KMS-11 (cell line): ENCODE data around the gene TMEM119.
"Not testable (repeated sequence)": the region's sequence is repeated elsewhere in the genome, so short reads cannot be mapped to it uniquely, and the experiment has no call there.

Source experiments
- H2AFZ ChIP-seq: fragments of 200-600 bp; sonication (generic); 2 replicates; pipeline ENCODE4 v1.6.1; 2016; ENCODE audit warnings: antibody characterized with exemption, mixed run types, low read depth
- H3K27ac ChIP-seq: fragments of 200-600 bp; sonication (generic); 2 replicates; pipeline ENCODE4 v1.6.1; 2016; ENCODE audit warnings: mild to moderate bottlenecking, mixed run types
- H3K27me3 ChIP-seq: fragments of 200-600 bp; sonication (generic); 2 replicates; pipeline ENCODE4 v1.6.1; 2017; ENCODE audit warnings: mild to moderate bottlenecking, low read depth, mixed run types, moderate library complexity; ENCODE audit not compliant: insufficient read depth
- H3K36me3 ChIP-seq: fragments of 200-600 bp; sonication (generic); 2 replicates; pipeline ENCODE4 v1.6.1; 2017; ENCODE audit warnings: mild to moderate bottlenecking, mixed run types; ENCODE audit not compliant: insufficient read depth
- H3K4me1 ChIP-seq: fragments of 200-600 bp; sonication (generic); 2 replicates; pipeline ENCODE4 v1.6.1; 2016; ENCODE audit warnings: mild to moderate bottlenecking, low read depth, mixed run types; ENCODE audit not compliant: poor library complexity, severe bottlenecking
- H3K4me2 ChIP-seq: fragments of 200-600 bp; sonication (generic); 2 replicates; pipeline ENCODE4 v1.7.0; 2016; ENCODE audit warnings: mild to moderate bottlenecking, mixed run types
- H3K4me3 ChIP-seq: fragments of 200-600 bp; sonication (generic); IDR thresholded peaks from 2 replicates; pipeline ENCODE4 v1.6.1; 2017; ENCODE audit warnings: low read depth, low read length, mixed read lengths; ENCODE audit not compliant: insufficient read depth
- H3K79me2 ChIP-seq: fragments of 200-600 bp; sonication (generic); 2 replicates; pipeline ENCODE4 v1.6.1; 2016; ENCODE audit warnings: low read depth, mixed run types; ENCODE audit not compliant: insufficient read depth
- H3K9ac ChIP-seq: fragments of 200-600 bp; sonication (generic); 2 replicates; pipeline ENCODE4 v1.6.1; 2016; ENCODE audit warnings: mild to moderate bottlenecking, mixed run types
- H4K20me1 ChIP-seq: fragments of 200-600 bp; sonication (generic); 2 replicates; pipeline ENCODE4 v1.6.1; 2016; ENCODE audit warnings: mild to moderate bottlenecking, mixed run types; ENCODE audit not compliant: insufficient read depth
- TF ChIP-seq, protein P1 (sequence below): fragments of 200-600 bp; sonication (generic); conservative IDR thresholded peaks from 2 replicates; pipeline ENCODE4 v1.6.1; 2017; ENCODE audit warnings: low read depth, mild to moderate bottlenecking, antibody characterized with exemption, low read length, moderate library complexity, mixed read lengths

TMEM119 gene

DNA sequence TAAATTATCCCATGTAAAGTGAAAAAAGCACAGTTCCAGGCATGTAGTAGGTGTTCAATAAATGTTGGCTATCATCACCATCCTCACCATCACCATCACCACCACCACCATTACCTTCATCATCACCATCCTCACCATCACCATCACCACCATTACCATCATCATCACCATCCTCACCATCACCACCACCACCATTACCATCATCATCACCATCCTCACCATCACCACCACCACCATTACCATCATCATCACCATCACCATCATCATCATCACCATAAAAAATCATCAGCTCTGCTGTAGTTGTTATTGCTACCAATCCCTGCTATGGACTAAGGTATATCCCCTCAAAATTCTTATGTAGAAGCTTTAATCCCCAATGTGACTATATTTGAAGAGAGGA is 20.4 kb downstream of the TMEM119 start:
- H3K4me2 ChIP-seq: no peak overlapping the region
- TF ChIP-seq, protein P1, sequence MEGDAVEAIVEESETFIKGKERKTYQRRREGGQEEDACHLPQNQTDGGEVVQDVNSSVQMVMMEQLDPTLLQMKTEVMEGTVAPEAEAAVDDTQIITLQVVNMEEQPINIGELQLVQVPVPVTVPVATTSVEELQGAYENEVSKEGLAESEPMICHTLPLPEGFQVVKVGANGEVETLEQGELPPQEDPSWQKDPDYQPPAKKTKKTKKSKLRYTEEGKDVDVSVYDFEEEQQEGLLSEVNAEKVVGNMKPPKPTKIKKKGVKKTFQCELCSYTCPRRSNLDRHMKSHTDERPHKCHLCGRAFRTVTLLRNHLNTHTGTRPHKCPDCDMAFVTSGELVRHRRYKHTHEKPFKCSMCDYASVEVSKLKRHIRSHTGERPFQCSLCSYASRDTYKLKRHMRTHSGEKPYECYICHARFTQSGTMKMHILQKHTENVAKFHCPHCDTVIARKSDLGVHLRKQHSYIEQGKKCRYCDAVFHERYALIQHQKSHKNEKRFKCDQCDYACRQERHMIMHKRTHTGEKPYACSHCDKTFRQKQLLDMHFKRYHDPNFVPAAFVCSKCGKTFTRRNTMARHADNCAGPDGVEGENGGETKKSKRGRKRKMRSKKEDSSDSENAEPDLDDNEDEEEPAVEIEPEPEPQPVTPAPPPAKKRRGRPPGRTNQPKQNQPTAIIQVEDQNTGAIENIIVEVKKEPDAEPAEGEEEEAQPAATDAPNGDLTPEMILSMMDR: no peak

DNA sequence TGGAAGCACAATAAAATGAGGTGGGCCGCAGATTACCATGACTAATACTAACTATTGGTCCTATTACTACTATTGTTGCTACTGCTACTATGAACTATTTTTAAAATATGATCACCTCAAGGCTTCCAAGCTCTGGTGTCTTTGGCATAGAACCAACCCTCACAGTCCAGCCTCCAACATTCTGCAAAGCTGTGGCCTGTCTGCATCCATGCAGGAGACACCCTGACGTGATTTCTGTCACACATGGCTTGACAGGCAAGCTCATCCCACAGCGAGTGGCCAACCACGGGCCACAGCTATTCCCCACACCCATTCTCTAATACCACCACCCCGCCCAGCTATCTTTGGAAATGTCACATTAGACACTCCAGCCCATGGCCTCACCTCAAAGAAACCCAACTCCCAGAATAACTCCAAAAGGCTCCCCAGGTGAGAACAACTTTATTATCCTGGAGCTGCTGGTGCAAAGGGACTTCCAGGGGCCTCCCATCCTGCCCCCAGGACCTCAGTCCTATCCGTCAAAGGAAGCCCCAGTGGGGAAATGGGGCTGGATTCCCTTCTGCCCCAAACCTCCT is 21.1 kb downstream of the TMEM119 start:
- peak overlapping the region; percentile 29; the same call in 1 of the 2 replicates for H3K4me2 ChIP-seq
- H3K27me3 ChIP-seq: no peaks in the 10 kb centered on the region

More for the DNA sequence above, 20.4 kb downstream of the TMEM119 start:
- Histone ChIP-seq H3K79me2 (no peaks in the 10 kb centered on the region), H3K4me3 (no peak overlapping the region), H4K20me1 (no peaks in the 10 kb centered on the region), H3K27ac (no peak overlapping the region), H3K36me3 (no peaks in the 10 kb centered on the region), H3K27me3 (no peaks in the 10 kb centered on the region), H2AFZ (no peak overlapping the region), H3K9ac (no peak overlapping the region), H3K4me1 (peaks cover 53% of the 10 kb centered on the region)

DNA sequence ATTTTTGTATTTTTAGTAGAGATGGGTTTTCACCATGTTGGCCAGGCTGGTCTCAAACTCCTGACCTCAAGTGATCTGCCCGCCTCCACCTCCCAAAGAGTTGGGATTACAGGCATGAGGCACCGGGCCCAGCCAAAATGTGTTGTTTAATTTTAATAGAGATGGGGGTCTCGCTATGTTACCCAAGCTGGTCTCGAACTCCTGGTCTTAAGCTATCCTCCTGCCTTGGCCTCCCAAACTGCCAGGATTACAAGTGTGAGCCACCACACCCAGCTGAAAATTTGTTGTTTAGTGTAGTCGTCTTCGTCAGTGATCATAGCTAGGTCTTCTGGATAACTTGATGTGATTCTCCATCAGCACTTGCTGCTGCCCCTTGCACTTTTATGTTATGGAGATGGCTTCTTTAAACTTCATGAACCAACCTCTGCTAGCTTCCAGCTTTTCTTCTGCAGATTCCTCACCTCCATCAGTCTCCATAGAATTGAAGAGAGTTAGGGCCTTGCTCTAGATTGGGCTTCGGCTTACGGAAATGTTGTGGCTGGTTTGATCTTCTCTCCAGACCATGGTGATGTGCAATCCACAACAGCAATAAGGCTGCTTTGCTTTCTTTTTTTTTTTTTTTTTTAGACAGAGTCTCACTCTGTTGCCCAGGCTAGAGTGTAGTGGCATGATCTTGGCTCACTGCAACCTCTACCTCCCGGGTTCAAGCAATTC is 22.5 kb downstream of the TMEM119 start:
- Histone ChIP-seq H3K4me2 (peak overlapping the region; percentile 40), H3K27ac (peak overlapping the region; percentile 54), H4K20me1 (no peaks in the 10 kb centered on the region), H3K27me3 (no peaks in the 10 kb centered on the region), H2AFZ (no peak overlapping the region), H3K9ac (no peak overlapping the region), H3K4me3 (no peak overlapping the region), H3K79me2 (no peaks in the 10 kb centered on the region), H3K4me1 (peaks cover 74% of the 10 kb centered on the region), H3K36me3 (no peaks in the 10 kb centered on the region)
- TF ChIP-seq, protein P1: no peak

More for the DNA sequence above, 21.1 kb downstream of the TMEM119 start:
- Histone ChIP-seq H2AFZ (no peak overlapping the region), H3K36me3 (no peaks in the 10 kb centered on the region), H3K4me3 (no peak overlapping the region), H3K79me2 (no peaks in the 10 kb centered on the region), H3K9ac (no peak overlapping the region), H4K20me1 (no peaks in the 10 kb centered on the region), H3K4me1 (peaks cover 60% of the 10 kb centered on the region), H3K27ac (peak overlapping the region; percentile 54)
- TF ChIP-seq, protein P1: no peak

DNA sequence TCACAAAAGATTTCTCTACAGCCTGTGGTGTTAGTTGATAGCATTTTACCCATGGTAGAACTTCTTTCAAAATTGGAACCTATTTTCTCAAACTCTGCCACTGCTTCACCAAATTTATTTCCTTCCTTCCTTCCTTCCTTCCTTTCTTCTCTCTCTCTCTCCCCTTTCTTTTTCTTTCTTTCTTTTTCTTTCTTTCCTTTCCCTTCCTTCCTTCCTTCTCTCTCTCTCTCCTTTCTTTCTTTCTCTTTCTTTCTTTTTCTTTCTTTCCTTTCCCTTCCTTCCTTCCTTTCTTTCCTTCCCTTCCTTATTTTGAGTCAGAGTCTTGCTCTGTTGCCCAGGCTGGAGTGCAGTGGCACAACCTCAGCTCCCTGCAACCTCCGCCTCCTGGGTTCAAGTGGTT is 23.6 kb downstream of the TMEM119 start:
- not testable (repeated sequence) for H3K4me3 ChIP-seq, H3K79me2 ChIP-seq, H2AFZ ChIP-seq, H3K4me2 ChIP-seq, H3K36me3 ChIP-seq, H3K9ac ChIP-seq, H3K27ac ChIP-seq, H4K20me1 ChIP-seq, H3K27me3 ChIP-seq
- H3K4me1 ChIP-seq: peaks cover 85% of the 10 kb centered on the region

DNA sequence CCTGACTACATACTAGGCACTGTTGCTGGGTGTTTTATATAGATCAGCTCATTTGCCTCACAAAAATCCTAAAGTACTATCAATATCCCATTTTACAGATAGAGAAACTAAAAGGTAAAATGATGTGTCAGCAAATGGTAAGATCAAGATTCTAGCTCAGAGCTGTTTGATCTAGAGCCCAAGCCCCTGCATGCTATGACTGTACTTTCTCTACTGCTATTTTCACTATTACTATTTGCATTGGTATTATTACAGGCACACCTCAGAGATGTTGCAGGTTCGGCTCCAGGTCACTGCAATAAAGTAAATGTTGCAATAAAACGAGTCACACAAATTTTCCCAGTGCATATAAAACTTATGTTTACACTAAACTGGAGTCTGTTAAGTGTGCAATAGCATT is 24.6 kb downstream of the TMEM119 start:
- H3K79me2 ChIP-seq: no peaks in the 10 kb centered on the region
- no peak overlapping the region for H3K9ac ChIP-seq
- H4K20me1 ChIP-seq: no peaks in the 10 kb centered on the region
- no peak overlapping the region for H3K27ac ChIP-seq
- peaks cover 92% of the 10 kb centered on the region for H3K4me1 ChIP-seq
- H2AFZ ChIP-seq: no peak overlapping the region
- TF ChIP-seq, protein P1: no peak
- H3K36me3 ChIP-seq: no peaks in the 10 kb centered on the region
- peak overlapping the region; percentile 33; the same call in 1 of the 2 replicates for H3K4me2 ChIP-seq
- H3K4me3 ChIP-seq: no peak overlapping the region
- no peaks in the 10 kb centered on the region for H3K27me3 ChIP-seq
